UCSD-AML1 (cell line): ENCODE results near the gene C1S.
A peak's percentile ranks its signal among the peaks of the same experiment; 100 is the strongest.
"Not testable (repeated sequence)": the region's sequence is repeated elsewhere in the genome, so short reads cannot be mapped to it uniquely, and the experiment has no call there.

ENCODE experiments used
- DNase-seq: peaks from one replicate; lab custom pipeline; 2025; ENCODE audit not compliant: unreplicated experiment; lab: John Stamatoyannopoulos, UW

C1S gene

GRCh38 chr12:7060353-7060954 lies at the start of gene C1S:
Gene C1S (plus strand): TSS chr12:7060718. CDS start chr12:7061913, 1,195 bp downstream.
- no peak for DNase-seq

- not testable (repeated sequence) for DNase-seq
These were observed 49.1 kb upstream of the C1S start for GRCh38 chr12:7011398-7011797.

- DNase-seq: no peak
These were observed 48.4 kb upstream of the C1S start for GRCh38 chr12:7012024-7012607.

- no peak for DNase-seq
These were observed 47.4 kb upstream of the C1S start for GRCh38 chr12:7013101-7013500.

GRCh38 chr12:7015555-7016370 lies 44.8 kb upstream of the C1S start:
- no peak for DNase-seq

DNA sequence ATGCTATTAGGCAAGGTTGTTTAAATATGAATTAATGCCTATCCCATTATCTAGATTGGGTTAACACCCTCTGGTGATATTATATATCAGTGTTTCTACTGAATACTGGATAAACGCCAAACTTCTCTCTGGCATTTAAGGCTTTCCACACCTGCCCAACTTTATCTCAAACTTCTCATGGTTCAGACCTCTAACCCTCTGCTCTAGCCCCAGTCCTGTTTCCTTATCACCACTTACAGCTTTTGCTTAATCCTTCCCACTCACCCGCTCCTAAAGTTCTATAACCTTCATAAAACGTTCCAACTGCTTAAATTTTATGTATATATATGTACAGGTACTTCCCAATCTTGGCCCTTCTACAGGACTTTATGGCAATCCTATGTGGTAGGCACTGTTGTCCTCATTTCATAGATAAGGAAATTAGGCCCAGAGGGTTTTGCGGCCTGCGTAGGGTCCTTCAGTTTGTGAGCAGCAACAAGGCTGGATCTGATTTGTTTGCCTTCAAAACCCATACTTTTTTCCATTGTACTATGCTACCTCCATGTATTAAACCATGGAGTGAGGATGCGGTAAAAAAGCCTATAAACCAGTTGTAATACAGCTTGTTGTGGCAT lies 43.5 kb upstream of the C1S start:
- DNase-seq: no peak

DNA sequence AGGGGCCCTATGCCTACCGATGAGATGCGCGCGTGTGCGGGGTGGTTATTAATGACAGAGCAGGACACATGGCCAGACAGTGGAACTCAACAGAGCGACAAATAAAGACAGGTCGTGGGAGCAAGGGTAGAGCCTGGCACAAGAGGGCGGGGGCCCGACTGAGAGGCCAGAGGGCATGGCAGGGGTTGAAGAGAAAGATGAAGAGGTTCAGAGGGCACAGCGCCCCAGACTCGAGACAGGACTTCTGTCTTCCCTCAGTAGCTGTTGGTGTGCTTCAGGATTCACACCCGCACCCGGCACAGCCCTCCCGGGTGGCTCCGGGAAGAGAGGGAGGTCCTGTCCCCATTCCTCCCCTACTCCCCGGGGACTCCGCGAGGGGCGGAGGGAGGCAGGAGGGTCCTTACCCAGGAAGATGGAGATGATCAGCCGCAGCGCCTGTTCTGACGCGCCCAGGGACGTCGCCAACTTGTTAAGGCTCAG lies 42.6 kb upstream of the C1S start:
- DNase-seq: no peak

DNA sequence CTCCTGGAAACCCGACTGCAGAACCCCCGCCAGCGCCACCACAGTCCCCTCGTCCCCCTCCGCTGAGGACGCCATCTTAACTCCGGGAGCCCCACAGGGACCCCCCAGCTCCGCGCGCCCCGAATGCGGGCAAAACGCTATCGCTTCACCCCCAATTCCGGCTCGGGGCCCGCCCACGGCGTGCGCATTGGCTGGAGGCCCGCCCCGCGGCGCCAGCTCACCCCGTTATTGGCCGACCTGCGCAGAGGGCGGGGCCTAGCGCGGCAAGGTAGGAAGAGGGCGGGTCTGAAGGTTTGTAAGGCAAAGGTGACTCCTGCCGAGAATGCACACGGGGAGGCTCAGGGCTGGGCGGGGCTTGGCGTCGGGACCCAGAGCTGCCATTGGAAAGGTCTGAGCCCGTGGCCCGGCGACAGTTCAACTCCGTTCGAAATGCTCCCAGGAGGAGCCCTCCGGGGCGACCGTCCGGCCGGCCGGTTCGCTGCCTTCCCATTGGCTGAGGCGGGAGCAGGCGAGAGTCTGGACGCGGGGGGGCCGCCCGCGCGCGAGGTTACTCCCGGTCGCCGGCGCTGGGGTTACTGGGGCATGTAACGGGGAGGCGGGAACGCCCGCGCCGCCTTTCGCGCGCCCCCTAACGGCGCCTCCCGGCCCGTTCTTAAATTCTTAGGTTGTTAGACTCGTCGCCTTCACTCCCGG lies 42.0 kb upstream of the C1S start, which contains the start of gene LPCAT3:
Gene LPCAT3 (minus strand): TSS at position 127 of the 693 bp plus-strand sequence. CDS start 52 bp downstream, at position 75.
- DNase-seq: peak; percentile 97

DNA sequence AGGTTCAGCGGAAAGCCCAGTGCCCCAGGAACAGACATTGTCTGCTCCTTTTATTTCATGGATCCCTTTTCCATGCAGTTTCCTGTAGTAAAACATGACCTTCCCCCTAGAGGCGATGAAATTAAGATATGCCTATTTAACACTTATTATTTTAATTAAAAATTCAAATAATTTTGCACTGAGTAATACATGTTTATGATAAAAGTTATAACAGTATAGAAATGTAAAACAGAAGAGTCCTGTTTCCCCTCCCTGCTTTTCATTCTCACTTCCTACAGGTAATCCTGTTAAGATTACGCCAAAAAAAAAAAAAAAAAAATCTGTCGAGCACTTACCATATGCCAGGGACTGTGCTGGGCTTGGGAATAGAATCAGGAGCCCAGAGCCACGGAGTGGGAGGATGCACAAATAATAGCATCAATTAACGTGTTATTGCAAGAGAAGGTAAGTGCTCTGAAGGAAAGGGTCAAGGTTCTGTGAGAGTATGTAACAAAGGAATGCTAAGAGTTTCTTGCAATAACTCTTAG lies 41.4 kb upstream of the C1S start:
- no peak for DNase-seq

DNA sequence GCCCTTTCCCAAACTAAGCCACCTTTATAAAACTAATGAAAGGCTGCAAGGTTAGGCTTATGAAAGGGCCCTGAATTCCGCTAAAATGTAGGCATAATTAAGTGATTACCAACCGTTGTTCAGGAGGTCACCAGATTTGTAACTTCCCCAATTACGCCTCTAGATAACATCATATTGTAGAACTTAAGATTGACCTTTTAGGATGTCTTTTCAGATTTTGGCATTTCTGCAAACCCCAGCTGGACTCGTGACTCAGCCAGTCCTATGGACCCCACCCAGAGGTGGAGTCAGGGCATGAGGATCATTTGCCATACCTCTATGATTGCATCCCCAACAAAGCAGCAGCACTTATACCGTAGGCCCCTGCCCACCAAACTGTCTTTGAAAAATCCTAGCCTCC lies 38.6 kb upstream of the C1S start:
- no peak for DNase-seq

DNA sequence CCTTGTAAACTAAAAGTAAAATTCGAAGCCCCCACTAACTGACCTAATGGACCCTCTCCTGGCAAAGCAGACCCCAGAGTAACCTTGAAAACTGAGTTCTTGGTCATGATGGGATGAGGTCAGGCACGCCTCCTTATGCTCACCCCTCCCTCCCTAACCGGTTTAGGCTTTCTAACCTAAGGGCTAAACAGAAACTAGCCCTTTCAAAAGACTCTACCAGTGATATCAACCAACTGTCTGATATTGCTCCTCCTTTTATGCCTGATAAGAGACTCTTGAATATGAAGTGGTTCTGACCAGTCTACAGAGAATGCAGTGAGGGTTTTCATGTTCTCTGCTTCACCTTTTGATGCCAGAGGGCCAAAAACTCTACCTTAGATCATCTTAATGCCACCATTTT lies 37.4 kb upstream of the C1S start:
- no peak for DNase-seq

DNA sequence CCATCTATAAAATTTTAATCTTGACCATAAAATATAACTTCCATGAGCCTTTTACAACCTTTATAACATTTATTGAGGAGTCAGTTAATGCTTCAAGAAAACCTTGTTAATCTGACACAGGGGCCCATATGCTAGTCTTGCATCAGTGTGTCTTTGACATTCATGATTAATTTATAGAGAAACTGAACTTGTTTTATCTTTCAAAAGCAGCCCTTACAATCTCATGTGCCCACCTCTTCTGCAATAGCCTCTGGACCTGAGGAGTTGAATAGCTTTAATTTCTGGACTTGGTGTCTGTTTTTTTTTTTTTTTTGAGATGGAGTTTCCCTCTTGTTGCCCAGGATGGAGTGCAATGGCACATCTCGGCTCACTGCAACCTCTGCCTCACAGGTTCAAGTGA lies 33.7 kb upstream of the C1S start:
- no peak for DNase-seq

- DNase-seq: no peak
These were observed 29.2 kb upstream of the C1S start for GRCh38 chr12:7031306-7031705.

DNA sequence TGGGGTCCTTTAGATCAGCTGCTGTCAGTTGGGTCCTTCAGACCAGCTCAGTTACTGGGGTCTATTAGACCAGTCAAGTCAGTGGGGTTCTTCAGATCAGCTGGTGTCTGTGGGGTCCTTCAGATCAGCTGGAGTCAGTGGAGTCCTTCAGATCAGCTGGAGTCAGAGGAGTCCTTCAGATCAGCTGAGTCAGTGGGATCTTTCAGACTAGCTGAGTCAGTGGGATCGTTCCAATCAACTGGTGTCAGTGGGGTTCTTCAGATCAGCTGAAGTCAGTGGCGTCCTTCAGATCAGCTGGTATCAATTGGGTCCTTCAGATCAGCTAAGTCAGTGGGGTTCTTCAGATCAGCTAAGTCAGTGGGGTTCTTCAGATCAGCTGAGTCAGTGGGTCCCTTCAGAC lies 27.5 kb upstream of the C1S start:
- DNase-seq: no peak

GRCh38 chr12:7034464-7034863 lies 26.1 kb upstream of the C1S start:
- DNase-seq: no peak

DNA sequence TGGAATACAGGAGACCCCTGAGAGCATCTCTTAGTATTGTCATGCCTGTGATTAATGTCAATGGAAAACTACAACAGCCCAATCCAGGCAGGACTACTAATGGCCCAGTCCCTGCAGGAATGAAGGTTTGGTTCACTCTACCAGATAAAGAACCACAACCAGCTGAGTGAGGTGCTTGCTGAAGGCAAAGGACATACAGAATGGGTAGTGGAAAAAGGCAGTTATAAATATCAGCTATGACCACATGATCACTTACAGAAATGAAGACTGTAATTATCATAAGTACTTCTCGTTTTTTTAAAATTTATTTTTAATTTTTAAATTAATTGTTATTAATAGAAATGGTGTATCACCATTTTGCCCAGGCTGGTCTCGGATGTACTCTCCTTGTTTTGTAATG lies 25.1 kb upstream of the C1S start:
- no peak for DNase-seq

DNA sequence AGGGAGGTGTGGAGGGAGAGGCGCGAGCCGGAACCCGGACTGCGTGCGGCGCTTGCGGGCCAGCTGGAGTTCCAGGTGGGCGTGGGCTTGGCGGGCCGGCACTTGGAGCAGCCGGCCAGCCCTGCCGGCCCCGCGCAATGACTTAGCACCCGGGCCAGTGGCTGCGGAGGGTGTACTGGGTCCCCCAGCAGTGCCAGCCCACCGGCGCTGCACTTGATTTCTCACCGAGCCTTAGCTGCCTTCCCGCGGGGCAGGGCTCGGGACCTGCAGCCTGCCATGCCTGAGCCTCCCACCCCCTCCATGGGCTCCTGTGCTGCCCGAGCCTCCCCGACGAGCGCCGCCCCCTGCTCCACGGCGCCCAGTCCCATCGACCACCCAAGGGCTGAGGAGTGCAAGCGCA lies 23.1 kb upstream of the C1S start:
- DNase-seq: not testable (repeated sequence)

GRCh38 chr12:7038591-7038990 lies 21.9 kb upstream of the C1S start:
- DNase-seq: no peak

GRCh38 chr12:7039403-7039802 lies 21.1 kb upstream of the C1S start:
- DNase-seq: no peak

- DNase-seq: no peak
These were observed 17.7 kb upstream of the C1S start for GRCh38 chr12:7042842-7043241.

- DNase-seq: no peak
These were observed 14.6 kb upstream of the C1S start for GRCh38 chr12:7045913-7046312.
